Measurements from ENCODE around the gene GPR171. TPM values are rescaled to one million over a fixed set of nuclear protein-coding genes. Genes with fewer than 3 reads are reported as not detected.

GPR171 gene
- total RNA-seq, 1 experiment from 2014 or later, result not detected

DNA sequence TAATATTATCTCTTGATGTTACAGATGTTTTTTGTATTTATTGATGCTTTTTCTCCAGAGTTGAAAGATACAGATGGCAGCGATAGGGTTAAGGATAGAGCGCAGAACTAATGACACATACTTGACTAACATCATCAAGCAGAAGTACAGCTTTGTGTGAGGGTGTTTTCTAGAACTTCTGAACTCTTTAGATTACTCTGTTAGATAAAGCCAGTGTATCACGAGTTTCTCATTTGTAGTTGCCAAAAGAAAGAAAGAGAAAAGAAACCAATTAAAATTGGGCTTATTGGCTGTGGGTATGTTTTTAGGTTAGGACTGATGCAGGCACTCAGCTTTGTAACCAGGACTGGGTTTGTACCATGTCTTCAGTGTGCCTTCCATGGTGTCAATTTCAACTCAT lies 6.6 kb upstream of the GPR171 start:
- no peak for DNase-seq (ENCODE audit: unreplicated experiment)
- TF ChIP-seq, protein P1, sequence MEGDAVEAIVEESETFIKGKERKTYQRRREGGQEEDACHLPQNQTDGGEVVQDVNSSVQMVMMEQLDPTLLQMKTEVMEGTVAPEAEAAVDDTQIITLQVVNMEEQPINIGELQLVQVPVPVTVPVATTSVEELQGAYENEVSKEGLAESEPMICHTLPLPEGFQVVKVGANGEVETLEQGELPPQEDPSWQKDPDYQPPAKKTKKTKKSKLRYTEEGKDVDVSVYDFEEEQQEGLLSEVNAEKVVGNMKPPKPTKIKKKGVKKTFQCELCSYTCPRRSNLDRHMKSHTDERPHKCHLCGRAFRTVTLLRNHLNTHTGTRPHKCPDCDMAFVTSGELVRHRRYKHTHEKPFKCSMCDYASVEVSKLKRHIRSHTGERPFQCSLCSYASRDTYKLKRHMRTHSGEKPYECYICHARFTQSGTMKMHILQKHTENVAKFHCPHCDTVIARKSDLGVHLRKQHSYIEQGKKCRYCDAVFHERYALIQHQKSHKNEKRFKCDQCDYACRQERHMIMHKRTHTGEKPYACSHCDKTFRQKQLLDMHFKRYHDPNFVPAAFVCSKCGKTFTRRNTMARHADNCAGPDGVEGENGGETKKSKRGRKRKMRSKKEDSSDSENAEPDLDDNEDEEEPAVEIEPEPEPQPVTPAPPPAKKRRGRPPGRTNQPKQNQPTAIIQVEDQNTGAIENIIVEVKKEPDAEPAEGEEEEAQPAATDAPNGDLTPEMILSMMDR (IDR thresholded peaks at IDR 0.05; ENCODE audit: unreplicated experiment), result no peak
- H3K4me3 Mint-ChIP-seq (ENCODE audit: unreplicated experiment), result no peak overlapping the region
- POLR2A ChIA-PET, result no interaction called here
- no peaks in the 10 kb centered on the region for H3K4me1 Mint-ChIP-seq (ENCODE audit: insufficient read depth, unreplicated experiment)
- CTCF ChIA-PET, result interaction anchor here (0.6 to 0.7 kb wide), 2 partner anchors 24 to 392 kb away, joined by 3 read pairs; no protein-coding TSS in a partner anchor
- intact Hi-C loops (cut with micrococcal nuclease), result no loop called here
- no TSS peak for BruUV-seq (replicated peaks)
- H3K27me3 Mint-ChIP-seq (ENCODE audit: insufficient read depth, unreplicated experiment), result no peaks in the 10 kb centered on the region
- H3K9me3 Mint-ChIP-seq (ENCODE audit: unreplicated experiment), result no peaks in the 10 kb centered on the region
- no peaks in the 10 kb centered on the region for H3K36me3 Mint-ChIP-seq (ENCODE audit: insufficient read depth, unreplicated experiment)
- no peak overlapping the region for H3K27ac Mint-ChIP-seq (ENCODE audit: low read depth, unreplicated experiment)

DNA sequence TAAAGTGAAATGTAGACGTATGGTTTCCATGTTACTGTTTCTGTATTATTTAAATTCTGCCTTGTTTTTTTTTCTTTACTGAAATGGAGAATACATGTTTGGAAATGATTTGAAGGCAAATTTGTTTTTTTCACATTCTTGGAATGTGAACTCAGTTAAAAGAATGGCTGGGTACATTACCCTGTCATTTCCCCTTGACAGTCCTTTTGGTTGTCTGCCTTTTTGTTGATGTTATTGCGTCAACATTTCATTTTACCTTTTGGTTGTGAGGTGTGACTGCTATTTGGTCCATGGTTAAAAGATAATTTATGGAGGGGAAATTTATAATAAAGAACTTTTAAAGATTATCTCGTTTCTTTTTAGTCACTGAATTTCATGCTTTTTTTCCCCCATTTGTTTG lies 3.2 kb upstream of the GPR171 start:
- no peak for DNase-seq (ENCODE audit: unreplicated experiment)
- Mint-ChIP-seq H3K4me3 (ENCODE audit: unreplicated experiment) (no peak overlapping the region), H3K4me1 (ENCODE audit: insufficient read depth, unreplicated experiment) (no peaks in the 10 kb centered on the region), H3K27ac (ENCODE audit: low read depth, unreplicated experiment) (no peak overlapping the region), H3K27me3 (ENCODE audit: insufficient read depth, unreplicated experiment) (no peaks in the 10 kb centered on the region), H3K36me3 (ENCODE audit: insufficient read depth, unreplicated experiment) (no peaks in the 10 kb centered on the region), H3K9me3 (ENCODE audit: unreplicated experiment) (no peaks in the 10 kb centered on the region)
- intact Hi-C loops (cut with micrococcal nuclease), result no loop called here
- TF ChIP-seq, protein P1 (IDR thresholded peaks at IDR 0.05; ENCODE audit: unreplicated experiment), result no peak
- CTCF ChIA-PET, result interaction anchor here (0.6 to 2.6 kb wide), 2 partner anchors 9 to 22 kb away, joined by 6 to 13 read pairs; no protein-coding TSS in a partner anchor
- POLR2A ChIA-PET, result no interaction called here
- no TSS peak for BruUV-seq (replicated peaks)

DNA sequence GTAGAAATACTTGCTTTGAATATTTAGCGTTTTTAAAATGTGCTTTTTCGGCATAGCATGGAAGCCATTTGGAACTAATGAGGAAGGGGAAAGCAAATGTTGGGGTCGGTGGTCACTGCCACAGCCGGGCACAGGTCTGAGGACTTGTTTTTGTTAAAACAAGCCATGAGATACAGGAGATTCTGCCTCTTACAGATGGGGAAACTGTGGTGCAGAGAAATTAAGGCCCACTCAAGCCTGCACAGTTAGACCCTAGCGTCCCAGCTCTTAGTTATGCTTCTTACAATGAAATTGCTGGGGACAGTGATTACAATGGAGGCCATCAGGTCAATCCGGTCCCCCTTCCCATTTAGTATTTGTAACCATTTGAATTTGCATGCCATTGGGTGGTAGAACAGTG lies 2.5 kb upstream of the GPR171 start:
- intact Hi-C loops (cut with micrococcal nuclease), result no loop called here
- Mint-ChIP-seq H3K36me3 (ENCODE audit: insufficient read depth, unreplicated experiment) (no peaks in the 10 kb centered on the region), H3K27ac (ENCODE audit: low read depth, unreplicated experiment) (no peak overlapping the region), H3K4me1 (ENCODE audit: insufficient read depth, unreplicated experiment) (no peaks in the 10 kb centered on the region), H3K9me3 (ENCODE audit: unreplicated experiment) (no peaks in the 10 kb centered on the region), H3K27me3 (ENCODE audit: insufficient read depth, unreplicated experiment) (no peaks in the 10 kb centered on the region), H3K4me3 (ENCODE audit: unreplicated experiment) (no peak overlapping the region)
- CTCF ChIA-PET, result interaction anchor here (0.6 to 1.3 kb wide), 3 partner anchors 9 to 37 kb away, joined by 4 to 6 read pairs (median 5); no protein-coding TSS in a partner anchor
- no TSS peak for BruUV-seq (replicated peaks)
- DNase-seq (ENCODE audit: unreplicated experiment), result no peak
- TF ChIP-seq, protein P1 (IDR thresholded peaks at IDR 0.05; ENCODE audit: unreplicated experiment), result no peak
- POLR2A ChIA-PET, result interaction anchor here (1.0 kb wide), 1 partner anchor 12 kb away, joined by 3 read pairs; no protein-coding TSS in a partner anchor

DNA sequence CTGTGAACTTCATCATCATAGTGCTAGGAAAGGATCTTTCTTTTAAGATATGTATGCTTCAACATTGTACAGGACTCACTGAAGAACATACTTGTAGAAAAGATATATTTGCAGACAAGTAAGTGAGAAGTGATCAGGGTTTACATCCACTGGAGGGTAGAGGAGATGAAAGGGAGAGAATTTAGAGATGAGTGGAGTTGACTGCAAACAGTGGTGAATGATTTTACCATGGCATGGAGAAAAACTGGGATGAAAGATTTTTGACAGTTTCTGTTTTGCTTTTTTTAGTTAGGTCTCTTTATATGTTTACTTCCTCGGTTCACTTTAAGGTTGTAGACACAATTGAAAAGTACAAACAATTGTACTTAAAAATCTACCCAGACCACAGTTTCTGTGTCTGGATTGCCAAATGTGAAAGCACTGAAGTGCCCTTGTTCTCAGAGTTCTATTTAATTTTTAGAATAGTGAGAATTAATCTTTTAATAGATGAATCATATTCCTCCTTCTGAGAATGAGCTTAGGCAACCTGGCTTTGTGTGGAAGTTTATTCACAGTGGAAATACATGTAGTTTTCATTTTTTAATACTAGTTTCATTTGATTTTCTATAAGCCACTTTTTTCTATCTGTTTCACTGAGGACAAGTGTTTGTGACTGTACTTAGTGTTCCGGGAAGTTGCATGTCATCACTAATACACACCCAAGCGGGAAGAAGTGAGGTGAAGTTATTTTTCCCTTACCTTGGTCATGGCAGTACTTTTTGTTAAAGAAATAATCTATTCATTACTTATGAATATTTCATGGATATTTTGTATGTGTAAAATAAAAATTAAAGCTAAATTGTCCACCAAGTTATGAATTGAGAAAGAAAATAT lies 1.8 kb upstream of the GPR171 start:
- BruUV-seq (replicated peaks), result no TSS peak
- intact Hi-C loops (cut with micrococcal nuclease), result no loop called here
- Mint-ChIP-seq H3K36me3 (ENCODE audit: insufficient read depth, unreplicated experiment) (no peaks in the 10 kb centered on the region), H3K27me3 (ENCODE audit: insufficient read depth, unreplicated experiment) (no peaks in the 10 kb centered on the region), H3K9me3 (ENCODE audit: unreplicated experiment) (no peaks in the 10 kb centered on the region), H3K4me1 (ENCODE audit: insufficient read depth, unreplicated experiment) (no peaks in the 10 kb centered on the region), H3K27ac (ENCODE audit: low read depth, unreplicated experiment) (no peak overlapping the region), H3K4me3 (ENCODE audit: unreplicated experiment) (no peak overlapping the region)
- DNase-seq (ENCODE audit: unreplicated experiment), result no peak
- TF ChIP-seq, protein P1 (IDR thresholded peaks at IDR 0.05; ENCODE audit: unreplicated experiment), result no peak
- ChIA-PET POLR2A (interaction anchor here (1.0 kb wide), 1 partner anchor 13 kb away, joined by 3 read pairs; no protein-coding TSS in a partner anchor), CTCF (interaction anchor here (1.0 to 1.3 kb wide), 2 partner anchors 23 to 36 kb away, joined by 4 to 5 read pairs; no protein-coding TSS in a partner anchor)
